Measurements from ENCODE around the gene CDS2. TPM values are rescaled to one million over a fixed set of nuclear protein-coding genes. Genes with fewer than 3 reads are reported as not detected.
A peak's percentile ranks its signal among the peaks of the same experiment; 100 is the strongest.

Gene CDS2
- total and polyA plus RNA-seq, 10 of the 15 experiments (the other 5 are each of a cell fraction or from before 2014, with no cell fraction given): 11.5 to 94.7 (median 23.1) TPM

DNA sequence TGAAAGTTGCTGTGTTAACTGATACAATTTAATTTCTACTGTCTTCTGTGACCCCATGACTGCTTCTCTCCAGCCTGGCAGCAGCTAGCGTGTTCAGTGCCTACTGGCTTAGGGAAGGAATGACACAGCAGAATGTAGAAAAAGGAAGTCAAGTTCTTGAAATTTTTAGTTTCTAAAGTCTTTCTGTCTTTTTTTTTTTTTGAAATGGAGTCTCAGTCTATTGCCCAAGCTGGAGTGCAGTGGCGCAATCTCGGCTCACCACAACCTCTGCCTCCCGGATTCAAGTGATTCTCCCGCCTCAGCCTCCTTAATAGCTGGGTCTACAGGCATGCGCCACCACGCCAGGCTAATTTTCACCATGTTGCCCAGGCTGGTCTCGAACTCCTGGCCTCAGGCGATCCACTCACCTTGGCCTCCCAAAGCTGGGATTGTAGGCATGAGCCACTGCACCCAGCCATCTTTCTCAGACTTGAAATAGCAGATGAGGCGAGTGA is 46.4 kb upstream of the CDS2 start (continued):
- peak; percentile 59; the same call in 1 of the 2 replicates for TF ChIP-seq MTA2 (IDR thresholded peaks at IDR 0.05; ENCODE audit: low read depth)
- TF ChIP-seq HCFC1 (IDR thresholded peaks at IDR 0.05; ENCODE audit: low read length): no peak
- no peak for TF ChIP-seq TCF12 (IDR thresholded peaks at IDR 0.05; ENCODE audit: low read depth, low read length)
- TF ChIP-seq RAD21 (IDR thresholded peaks at IDR 0.05; ENCODE audit: insufficient read depth, low read depth, low read length): no peak
- no peak; the same call in none of the 2 replicates for TF ChIP-seq ZNF217 (IDR thresholded peaks at IDR 0.05)
- no peak for TF ChIP-seq MTA3 (IDR thresholded peaks at IDR 0.05; ENCODE audit: borderline replicate concordance, low read length)
- peak; percentile 97; the same call in 1 of the 2 replicates for TF ChIP-seq BACH1 (IDR thresholded peaks at IDR 0.05; ENCODE audit: borderline replicate concordance)
- no peak for TF ChIP-seq GATAD2B (conservative IDR thresholded peaks at IDR 0.05; ENCODE audit: low read depth)
- no peak for TF ChIP-seq TBL1XR1 (IDR thresholded peaks at IDR 0.05; ENCODE audit: low read depth, low read length)
- TF ChIP-seq EED (IDR thresholded peaks at IDR 0.05; ENCODE audit: low read depth): peak; percentile 73
- TF ChIP-seq, protein P1, sequence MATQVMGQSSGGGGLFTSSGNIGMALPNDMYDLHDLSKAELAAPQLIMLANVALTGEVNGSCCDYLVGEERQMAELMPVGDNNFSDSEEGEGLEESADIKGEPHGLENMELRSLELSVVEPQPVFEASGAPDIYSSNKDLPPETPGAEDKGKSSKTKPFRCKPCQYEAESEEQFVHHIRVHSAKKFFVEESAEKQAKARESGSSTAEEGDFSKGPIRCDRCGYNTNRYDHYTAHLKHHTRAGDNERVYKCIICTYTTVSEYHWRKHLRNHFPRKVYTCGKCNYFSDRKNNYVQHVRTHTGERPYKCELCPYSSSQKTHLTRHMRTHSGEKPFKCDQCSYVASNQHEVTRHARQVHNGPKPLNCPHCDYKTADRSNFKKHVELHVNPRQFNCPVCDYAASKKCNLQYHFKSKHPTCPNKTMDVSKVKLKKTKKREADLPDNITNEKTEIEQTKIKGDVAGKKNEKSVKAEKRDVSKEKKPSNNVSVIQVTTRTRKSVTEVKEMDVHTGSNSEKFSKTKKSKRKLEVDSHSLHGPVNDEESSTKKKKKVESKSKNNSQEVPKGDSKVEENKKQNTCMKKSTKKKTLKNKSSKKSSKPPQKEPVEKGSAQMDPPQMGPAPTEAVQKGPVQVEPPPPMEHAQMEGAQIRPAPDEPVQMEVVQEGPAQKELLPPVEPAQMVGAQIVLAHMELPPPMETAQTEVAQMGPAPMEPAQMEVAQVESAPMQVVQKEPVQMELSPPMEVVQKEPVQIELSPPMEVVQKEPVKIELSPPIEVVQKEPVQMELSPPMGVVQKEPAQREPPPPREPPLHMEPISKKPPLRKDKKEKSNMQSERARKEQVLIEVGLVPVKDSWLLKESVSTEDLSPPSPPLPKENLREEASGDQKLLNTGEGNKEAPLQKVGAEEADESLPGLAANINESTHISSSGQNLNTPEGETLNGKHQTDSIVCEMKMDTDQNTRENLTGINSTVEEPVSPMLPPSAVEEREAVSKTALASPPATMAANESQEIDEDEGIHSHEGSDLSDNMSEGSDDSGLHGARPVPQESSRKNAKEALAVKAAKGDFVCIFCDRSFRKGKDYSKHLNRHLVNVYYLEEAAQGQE (IDR thresholded peaks at IDR 0.05; ENCODE audit: low read depth, low read length): no peak
- no peak for TF ChIP-seq PML (IDR thresholded peaks at IDR 0.05; ENCODE audit: low read length)
- no peak for TF ChIP-seq KLF5 (IDR thresholded peaks at IDR 0.05; ENCODE audit: partially characterized antibody)
- TF ChIP-seq, protein P2, sequence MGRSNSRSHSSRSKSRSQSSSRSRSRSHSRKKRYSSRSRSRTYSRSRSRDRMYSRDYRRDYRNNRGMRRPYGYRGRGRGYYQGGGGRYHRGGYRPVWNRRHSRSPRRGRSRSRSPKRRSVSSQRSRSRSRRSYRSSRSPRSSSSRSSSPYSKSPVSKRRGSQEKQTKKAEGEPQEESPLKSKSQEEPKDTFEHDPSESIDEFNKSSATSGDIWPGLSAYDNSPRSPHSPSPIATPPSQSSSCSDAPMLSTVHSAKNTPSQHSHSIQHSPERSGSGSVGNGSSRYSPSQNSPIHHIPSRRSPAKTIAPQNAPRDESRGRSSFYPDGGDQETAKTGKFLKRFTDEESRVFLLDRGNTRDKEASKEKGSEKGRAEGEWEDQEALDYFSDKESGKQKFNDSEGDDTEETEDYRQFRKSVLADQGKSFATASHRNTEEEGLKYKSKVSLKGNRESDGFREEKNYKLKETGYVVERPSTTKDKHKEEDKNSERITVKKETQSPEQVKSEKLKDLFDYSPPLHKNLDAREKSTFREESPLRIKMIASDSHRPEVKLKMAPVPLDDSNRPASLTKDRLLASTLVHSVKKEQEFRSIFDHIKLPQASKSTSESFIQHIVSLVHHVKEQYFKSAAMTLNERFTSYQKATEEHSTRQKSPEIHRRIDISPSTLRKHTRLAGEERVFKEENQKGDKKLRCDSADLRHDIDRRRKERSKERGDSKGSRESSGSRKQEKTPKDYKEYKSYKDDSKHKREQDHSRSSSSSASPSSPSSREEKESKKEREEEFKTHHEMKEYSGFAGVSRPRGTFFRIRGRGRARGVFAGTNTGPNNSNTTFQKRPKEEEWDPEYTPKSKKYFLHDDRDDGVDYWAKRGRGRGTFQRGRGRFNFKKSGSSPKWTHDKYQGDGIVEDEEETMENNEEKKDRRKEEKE (IDR thresholded peaks at IDR 0.05): no peak
- no peak for TF ChIP-seq LARP7 (IDR thresholded peaks at IDR 0.05)
- TF ChIP-seq, protein P3, sequence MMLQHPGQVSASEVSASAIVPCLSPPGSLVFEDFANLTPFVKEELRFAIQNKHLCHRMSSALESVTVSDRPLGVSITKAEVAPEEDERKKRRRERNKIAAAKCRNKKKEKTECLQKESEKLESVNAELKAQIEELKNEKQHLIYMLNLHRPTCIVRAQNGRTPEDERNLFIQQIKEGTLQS (IDR thresholded peaks at IDR 0.05; ENCODE audit: borderline replicate concordance, extremely low read depth, low read depth, low read length): no peak
- TF ChIP-seq SIX5 (IDR thresholded peaks at IDR 0.05; ENCODE audit: low read depth, low read length, severe bottlenecking): no peak
- no peak; the same call in 1 of the 2 replicates for TF ChIP-seq JUNB (IDR thresholded peaks at IDR 0.05)
- 0 out of 2 replicates have a peak, but pooled peaks have one; percentile 38 for TF ChIP-seq IRF4 (IDR thresholded peaks at IDR 0.05; ENCODE audit: low read depth, low read length)
- TF ChIP-seq, protein P4, sequence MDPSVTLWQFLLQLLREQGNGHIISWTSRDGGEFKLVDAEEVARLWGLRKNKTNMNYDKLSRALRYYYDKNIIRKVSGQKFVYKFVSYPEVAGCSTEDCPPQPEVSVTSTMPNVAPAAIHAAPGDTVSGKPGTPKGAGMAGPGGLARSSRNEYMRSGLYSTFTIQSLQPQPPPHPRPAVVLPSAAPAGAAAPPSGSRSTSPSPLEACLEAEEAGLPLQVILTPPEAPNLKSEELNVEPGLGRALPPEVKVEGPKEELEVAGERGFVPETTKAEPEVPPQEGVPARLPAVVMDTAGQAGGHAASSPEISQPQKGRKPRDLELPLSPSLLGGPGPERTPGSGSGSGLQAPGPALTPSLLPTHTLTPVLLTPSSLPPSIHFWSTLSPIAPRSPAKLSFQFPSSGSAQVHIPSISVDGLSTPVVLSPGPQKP (IDR thresholded peaks at IDR 0.05; ENCODE audit: low read depth, low read length): no peak
- TF ChIP-seq SIN3A (IDR thresholded peaks at IDR 0.05; ENCODE audit: low read depth, low read length): no peak
- TF ChIP-seq, protein P5, sequence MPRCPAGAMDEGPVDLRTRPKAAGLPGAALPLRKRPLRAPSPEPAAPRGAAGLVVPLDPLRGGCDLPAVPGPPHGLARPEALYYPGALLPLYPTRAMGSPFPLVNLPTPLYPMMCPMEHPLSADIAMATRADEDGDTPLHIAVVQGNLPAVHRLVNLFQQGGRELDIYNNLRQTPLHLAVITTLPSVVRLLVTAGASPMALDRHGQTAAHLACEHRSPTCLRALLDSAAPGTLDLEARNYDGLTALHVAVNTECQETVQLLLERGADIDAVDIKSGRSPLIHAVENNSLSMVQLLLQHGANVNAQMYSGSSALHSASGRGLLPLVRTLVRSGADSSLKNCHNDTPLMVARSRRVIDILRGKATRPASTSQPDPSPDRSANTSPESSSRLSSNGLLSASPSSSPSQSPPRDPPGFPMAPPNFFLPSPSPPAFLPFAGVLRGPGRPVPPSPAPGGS (IDR thresholded peaks at IDR 0.05; ENCODE audit: borderline replicate concordance, insufficient read depth, low read depth, low read length, poor library complexity, severe bottlenecking): no peak
- TF ChIP-seq BCL11A (IDR thresholded peaks at IDR 0.05; ENCODE audit: low read depth, low read length): peak; percentile 52
- TF ChIP-seq SMAD1 (IDR thresholded peaks at IDR 0.05; ENCODE audit: low read depth, partially characterized antibody): no peak

Measured in GM12878 (cell line).